Measurements from ENCODE around the gene GLOD5. TPM values are rescaled to one million over a fixed set of nuclear protein-coding genes. Genes with fewer than 3 reads are reported as not detected.

The GLOD5 gene
- total and polyA plus RNA-seq, 2 of the 4 experiments (the other 2 are of a cell fraction), result not detected

GRCh38 chrX:48776818-48777439 lies 15.4 kb downstream of the GLOD5 start:
- dilution Hi-C loops (cut with HindIII; ENCODE audit: low sequenced_read_pairs, unreplicated experiment), result no loop called here
- no peaks in the 10 kb centered on the region for H3K4me1 ChIP-seq (ENCODE audit: control insufficient read depth, insufficient read depth, low read length)
- H3K14ac ChIP-seq (replicated peaks; ENCODE audit: low read depth, low read length), result no peak overlapping the region
- no peak overlapping the region for H2BK120ac ChIP-seq (ENCODE audit: low read depth, low read length)
- H3K23ac ChIP-seq (ENCODE audit: low read depth, low read length), result no peak overlapping the region
- H3K9ac ChIP-seq (ENCODE audit: low read depth, low read length), result no peak overlapping the region
- no peak for ATAC-seq (ENCODE audit: low read depth)
- no peak overlapping the region for H2BK5ac ChIP-seq (ENCODE audit: low read depth, low read length, poor library complexity, severe bottlenecking)
- in situ Hi-C loops (cut with MboI; ENCODE audit: low sequenced_read_pairs), result no loop called here
- no peak overlapping the region for H2AK5ac ChIP-seq (ENCODE audit: low read depth, low read length)
- CTCF ChIA-PET, result no interaction called here
- H2BK15ac ChIP-seq (ENCODE audit: low read depth, low read length), result no peak overlapping the region
- no peak overlapping the region for H3K4me3 ChIP-seq (ENCODE audit: insufficient read depth, low read depth, low read length)
- H3K36me3 ChIP-seq (ENCODE audit: control insufficient read depth, insufficient read depth, low read length), result no peaks in the 10 kb centered on the region
- TF ChIP-seq RCOR1 (IDR thresholded peaks at IDR 0.05; ENCODE audit: insufficient replicate concordance, low read length) (no peak), CHD1 (IDR thresholded peaks at IDR 0.05; ENCODE audit: low read depth, low read length) (no peak), RAD21 (IDR thresholded peaks at IDR 0.05; ENCODE audit: low read length) (no peak), POLR2A (IDR thresholded peaks at IDR 0.05; ENCODE audit: low read depth, low read length) (no peak), MXI1 (IDR thresholded peaks at IDR 0.05; ENCODE audit: borderline replicate concordance, low read depth, low read length) (no peak), BHLHE40 (IDR thresholded peaks at IDR 0.05; ENCODE audit: low read depth, low read length) (no peak), CEBPB (IDR thresholded peaks at IDR 0.05; ENCODE audit: low read depth, low read length) (no peak)
- POLR2A ChIA-PET (ENCODE audit: unreplicated experiment), result no interaction called here
- H4K20me1 ChIP-seq (ENCODE audit: insufficient read depth, low read length), result no peaks in the 10 kb centered on the region
- no peak for DNase-seq
- no peaks in the 10 kb centered on the region for H3K9me1 ChIP-seq (ENCODE audit: insufficient read depth, low read length)
- no peak overlapping the region for H4K5ac ChIP-seq (ENCODE audit: low read depth, low read length)
- BruUV-seq (replicated peaks), result no TSS peak
- no peak overlapping the region for H2BK20ac ChIP-seq (ENCODE audit: low read depth, low read length)
- H3K9me3 ChIP-seq (ENCODE audit: control insufficient read depth, insufficient read depth, low read length), result no peaks in the 10 kb centered on the region
- no peaks in the 10 kb centered on the region for H3K79me1 ChIP-seq (ENCODE audit: low read depth in 1 of 2, low read length in 2 of 2)
- H3K27ac ChIP-seq (ENCODE audit: insufficient read depth, low read length), result no peak overlapping the region
- no peak overlapping the region for H4K8ac ChIP-seq (ENCODE audit: low read depth in 2 of 2, low read length in 2 of 2)
- H2AFZ ChIP-seq (replicated peaks; ENCODE audit: low read length, poor library complexity), result no peak overlapping the region
- no peak overlapping the region for H3K4ac ChIP-seq (ENCODE audit: low read depth, low read length)
- no peak overlapping the region for H3K18ac ChIP-seq (ENCODE audit: low read depth, low read length)
- no peak overlapping the region for H4K91ac ChIP-seq (ENCODE audit: insufficient read depth, low read depth, low read length)
- no peak overlapping the region for H2AK9ac ChIP-seq (replicated peaks; ENCODE audit: low read depth, low read length, poor library complexity)
- H3K4me2 ChIP-seq (ENCODE audit: low read depth, low read length), result no peak overlapping the region
- H3K56ac ChIP-seq (ENCODE audit: extremely low read depth, insufficient read depth, low read length), result no peak overlapping the region
- H3K27me3 ChIP-seq (ENCODE audit: control insufficient read depth, insufficient read depth, low read length), result peaks cover 14% of the 10 kb centered on the region
- 75% methylated on average over 2 of the region's 13 CpGs; no CpG with 5 or more reads in 1 of the 2 experiments for WGBS, 2 experiments (ENCODE audit: extremely low coverage in 2 of 2, insufficient read length in 1 of 2)
- intact Hi-C loops (cut with micrococcal nuclease), result no loop called here
